Hematopoietic multipotent progenitor cell (in vitro differentiated cells): Measurements from ENCODE around the gene TTC38. TPM values are rescaled to one million over a fixed set of nuclear protein-coding genes. Genes with fewer than 3 reads are reported as not detected.
A peak's percentile ranks its signal among the peaks of the same experiment; 100 is the strongest.

Experiments used
- DNase-seq, 3 donors: peaks; one replicate each; pipeline ENCODE4 v3.0.0-alpha.2; 2011 to 2015; ENCODE audit warnings: low read depth in 2 of 3, low spot score in 2 of 3
- total RNA-seq: library from RNA; depleted of rRNA; stranded (reverse); fragments of >200 nt; gene quantifications from one replicate; pipeline ENCODE4 v1.2.3, GENCODE V29; 2012

The TTC38 gene
- total RNA-seq, 1 donor: 39.3 TPM

DNA sequence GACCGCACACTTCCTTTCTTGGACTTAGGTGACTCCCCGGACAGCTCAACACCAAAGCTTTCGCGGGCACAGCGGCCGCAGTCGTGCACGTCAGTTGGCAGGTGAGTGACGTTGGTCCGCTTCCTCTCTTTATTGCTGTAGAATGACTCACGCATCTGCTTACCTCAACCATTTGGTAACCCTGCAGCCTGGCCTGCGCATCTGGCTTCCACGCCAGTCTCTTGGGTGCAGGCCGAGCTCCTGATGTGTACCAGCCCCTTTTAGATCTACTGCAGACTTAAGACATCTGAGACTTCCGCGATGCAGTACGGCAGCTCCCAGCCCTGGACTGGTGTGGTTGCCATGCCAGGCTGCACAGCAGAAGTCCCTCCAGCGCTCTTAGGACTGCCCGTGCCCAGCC lies 55.4 kb downstream of the TTC38 start:
- DNase-seq: no peak

DNA sequence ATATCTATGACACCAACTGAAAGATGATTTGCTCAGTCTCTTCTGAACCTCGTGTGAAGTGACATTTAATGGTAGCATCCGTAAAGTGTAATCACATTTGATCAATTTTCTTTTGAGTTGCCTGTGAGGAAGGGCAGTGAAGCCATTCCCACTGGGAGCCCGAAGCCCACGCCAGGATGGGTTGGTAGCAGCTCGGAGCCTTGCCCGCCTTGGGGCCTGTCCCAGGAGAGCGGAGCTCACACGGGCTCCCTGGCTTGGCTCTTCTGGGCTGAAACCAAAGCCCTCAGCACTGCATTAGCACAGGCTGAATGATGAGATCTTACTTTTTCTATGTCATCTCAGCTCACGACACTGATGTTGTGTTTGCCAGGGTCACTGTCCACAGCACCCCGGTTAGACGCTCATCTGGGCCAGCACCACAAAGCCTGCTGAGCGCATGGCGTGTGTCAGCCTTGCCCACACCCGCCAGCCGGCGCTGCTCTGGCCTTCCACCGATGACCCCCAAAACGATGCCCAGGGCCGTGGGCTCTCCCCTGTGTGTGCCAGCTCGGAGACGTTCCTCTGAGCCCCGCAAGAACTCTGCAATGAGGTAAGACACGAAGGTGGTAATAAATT lies 58.4 kb downstream of the TTC38 start:
- DNase-seq: no peak

DNA sequence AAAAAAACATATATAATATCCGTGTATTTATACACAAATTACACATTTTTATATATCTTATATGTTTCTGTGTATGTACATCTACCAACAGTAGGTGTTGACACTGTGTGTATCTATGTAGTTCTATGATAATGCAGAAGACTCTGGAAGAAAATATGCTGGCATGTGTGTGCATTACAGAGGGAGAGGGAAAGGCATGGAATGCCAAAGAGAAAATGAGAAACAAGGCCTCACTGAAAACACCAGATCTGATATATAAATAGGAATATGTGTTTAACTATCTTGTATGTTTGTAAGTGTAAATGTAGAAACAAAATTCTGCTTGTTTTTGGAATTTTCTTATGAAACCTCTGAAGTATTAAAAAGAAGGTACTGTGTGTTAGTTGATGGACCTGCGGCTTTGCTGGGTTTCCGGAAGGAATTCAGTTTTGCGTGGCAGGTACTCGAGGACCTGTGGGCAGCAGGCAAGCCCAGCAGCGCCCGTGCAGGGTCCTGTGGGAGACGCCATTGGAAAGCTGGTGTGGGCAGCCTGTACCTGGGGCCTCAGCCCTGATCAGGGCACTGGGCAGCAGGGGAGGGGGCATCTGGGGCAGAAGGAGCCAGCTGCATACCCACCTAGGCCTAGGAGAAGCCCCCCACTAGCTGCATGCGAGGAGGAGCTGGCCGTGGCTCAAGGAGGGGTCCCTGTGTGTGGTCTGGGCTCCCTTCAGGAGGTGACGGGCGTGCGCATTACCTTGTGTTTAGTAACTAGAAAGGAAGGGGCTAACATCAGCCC lies 60.1 kb downstream of the TTC38 start:
- DNase-seq: no peak

DNA sequence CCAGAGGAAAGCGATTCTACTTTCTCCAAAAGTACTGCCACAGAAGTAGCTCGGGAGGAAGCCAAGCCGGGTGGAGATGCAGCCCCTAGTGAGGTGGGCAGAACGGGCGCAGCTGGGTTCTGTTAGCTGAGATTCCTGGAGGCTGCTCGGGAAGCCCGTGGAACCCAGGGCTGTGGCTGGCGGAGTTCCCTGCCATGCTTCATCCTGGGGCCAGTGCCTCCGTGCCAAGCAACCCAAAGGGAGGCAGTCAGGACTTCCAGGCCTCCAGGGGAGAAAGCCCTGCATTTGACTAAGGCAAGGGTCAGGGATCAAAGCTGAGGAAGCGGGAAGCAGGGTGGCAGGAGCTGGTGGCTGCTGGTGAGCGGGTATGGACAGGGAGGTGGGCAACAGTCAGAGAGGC lies 61.0 kb downstream of the TTC38 start:
- DNase-seq: no peak

DNA sequence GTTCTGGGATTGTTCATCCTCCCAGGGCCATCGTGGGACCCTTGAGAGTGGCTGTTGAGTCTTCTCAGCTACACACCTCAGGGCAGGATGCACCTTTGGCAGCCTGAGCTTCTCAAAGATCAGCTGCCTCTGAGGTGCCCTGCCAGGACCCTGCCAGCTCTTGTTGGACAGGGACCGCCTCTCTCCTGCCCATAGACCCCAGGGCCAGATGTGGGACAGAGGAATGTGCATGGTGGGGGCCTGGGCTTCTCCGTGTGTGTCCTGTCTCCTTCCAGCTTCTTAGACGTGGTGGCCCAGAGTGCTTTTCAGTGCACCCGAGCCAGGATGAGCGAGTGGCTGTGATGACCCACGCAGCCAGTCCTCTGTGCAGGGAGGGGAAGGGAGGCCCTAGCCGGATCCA lies 61.8 kb downstream of the TTC38 start:
- no peak for DNase-seq

DNA sequence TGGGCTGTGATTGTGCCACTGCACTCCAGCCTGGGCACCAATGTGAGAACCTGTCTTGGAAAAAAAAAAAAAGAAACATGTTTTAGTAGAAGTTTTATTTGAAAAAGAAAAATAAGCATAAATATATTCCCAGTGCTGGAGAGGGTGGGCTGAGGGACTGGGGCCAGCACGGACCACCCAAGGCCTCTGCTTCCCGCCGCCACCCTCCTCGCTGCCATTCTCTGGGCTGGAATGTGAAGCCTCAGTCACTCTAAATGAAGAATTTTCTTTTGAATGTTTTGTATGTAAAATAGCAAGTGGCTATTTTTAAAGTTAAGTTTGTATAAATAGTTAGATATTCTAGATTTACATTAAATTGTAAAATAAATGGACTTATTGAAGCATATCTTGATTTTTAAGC lies 62.6 kb downstream of the TTC38 start:
- DNase-seq: no peak

DNA sequence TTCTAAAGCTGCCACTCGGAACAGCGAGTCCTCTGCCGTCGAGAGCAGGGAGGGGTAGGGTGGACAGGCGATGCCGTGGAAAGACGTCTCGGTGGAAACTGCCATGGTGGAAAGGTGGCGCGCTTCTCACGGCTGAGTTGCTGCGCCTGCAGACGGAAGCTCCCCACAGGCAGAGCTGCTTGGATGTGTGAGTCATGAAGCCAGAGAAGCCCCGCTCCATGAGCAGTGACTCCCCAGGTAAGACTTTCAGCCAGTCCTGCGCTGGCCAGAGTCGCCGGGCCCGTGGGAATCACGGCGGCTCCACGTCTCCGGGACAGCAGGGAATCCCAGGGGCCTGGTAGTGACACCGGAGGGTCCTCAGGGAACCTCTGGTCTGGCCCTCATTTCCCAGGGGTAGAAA lies 63.7 kb downstream of the TTC38 start:
- DNase-seq: no peak

DNA sequence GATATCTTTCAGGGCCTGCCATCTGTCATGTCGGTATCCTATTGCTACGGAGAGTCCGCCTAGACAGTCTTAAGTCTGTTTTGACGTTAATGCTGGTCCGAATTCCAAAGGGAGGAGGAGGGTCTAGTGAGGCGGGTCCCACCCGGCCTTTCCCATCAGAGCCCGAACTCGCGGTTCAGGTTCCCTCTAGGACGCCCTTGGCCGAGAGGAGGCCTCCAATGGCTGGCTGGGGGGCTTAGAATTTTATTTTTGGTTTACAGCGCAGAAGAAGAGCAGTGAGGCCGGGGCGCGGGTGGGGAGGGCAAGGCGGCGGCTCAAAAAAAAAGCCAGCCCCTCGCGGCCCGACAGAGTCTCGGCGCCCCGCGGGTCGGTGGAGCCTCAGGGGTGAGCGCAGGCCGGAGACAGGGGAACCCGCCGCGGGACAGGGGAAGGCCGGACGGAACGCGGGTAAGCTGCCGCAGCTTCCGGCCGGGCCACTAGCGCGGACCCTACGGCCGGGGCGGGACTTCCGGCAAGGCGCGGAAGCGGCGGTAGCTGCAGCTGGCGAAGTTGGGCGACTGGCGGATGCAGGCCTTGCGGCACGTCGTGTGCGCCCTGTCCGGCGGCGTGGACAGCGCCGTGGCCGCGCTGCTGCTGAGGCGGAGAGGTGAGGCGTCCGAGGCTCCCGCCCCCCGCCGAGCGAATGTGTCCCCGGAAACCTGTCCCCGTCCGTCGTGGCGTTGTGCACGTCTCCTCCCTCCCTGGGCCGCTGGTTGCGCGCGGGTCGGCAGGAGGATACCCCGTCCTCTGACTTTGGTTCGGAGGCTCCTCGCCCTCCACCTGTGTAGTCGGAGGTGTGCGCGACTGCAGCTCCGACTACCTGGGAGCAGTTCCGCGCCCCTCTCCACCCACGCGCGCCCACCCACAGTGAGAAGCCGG lies 67.7 kb downstream of the TTC38 start, which contains the start of gene TRMU:
TSS of gene TRMU (plus strand) at position 514 of the 918 bp plus-strand sequence. CDS start at position 565, 51 bp downstream.
- peak; percentile 37 to 71 (median 69) for DNase-seq

DNA sequence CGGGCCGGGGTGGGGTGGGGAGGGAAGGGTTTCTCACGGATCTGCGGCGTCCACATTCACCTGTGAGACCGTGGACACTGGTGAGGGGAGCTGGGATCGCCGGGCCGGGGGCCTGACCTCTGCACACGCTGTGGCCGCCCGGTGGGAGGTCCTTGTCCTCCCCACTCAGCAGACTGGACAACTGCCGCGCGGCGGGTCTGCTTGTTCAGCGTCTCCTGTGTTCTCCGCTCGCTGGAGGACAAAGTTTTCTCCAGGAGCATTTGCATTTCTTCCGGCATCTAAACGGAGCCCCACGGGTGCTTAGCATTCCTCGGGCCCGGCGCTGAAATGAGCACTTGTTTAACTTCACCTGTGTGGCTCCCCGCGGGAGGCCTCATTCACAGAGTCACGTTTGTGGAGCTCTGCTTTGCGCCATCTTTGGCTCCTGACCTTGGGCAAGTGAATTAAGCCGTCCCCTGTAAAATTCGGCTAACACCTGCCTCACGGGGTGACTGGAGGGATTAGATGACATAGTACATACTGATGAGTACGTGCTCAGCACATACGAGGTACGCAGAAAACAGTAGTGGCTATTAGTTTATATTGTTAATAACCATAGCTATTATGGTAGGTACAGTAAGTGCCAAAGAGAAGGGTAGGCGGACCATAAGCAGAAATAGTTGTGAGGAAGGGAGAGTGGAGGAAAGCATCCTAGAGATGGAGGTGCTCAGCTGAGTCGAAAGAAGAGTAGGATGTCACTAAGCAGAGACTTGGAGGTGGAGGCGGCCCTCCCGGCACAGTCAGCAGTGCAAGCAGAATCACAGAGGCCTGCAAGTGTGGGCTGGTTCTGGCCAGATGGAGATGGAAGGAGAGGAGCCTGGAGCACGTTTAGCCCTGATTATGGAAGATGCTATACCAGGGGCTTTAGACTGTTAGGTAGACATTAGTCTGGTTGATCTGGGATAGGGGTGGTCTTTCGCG lies 68.6 kb downstream of the TTC38 start:
- DNase-seq: no peak

DNA sequence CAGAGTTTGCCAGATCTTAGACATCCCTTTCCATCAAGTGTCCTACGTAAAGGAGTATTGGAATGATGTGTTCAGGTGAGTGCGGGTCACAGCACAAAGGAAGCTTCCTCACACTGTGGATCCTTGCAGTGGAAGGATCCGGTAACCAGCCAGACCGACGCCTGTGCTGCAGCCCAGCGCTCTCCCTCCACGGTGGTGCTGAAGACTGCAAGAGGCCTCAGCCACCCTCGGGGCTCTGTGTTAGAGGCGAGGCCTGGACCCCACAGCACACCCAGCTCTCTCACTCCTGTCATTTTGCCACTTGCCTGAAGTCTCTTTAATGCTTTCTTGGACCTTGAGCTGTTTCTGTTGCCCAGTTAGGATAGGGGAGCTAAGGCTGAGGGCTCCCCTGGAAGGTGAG lies 70.1 kb downstream of the TTC38 start:
- no peak for DNase-seq

DNA sequence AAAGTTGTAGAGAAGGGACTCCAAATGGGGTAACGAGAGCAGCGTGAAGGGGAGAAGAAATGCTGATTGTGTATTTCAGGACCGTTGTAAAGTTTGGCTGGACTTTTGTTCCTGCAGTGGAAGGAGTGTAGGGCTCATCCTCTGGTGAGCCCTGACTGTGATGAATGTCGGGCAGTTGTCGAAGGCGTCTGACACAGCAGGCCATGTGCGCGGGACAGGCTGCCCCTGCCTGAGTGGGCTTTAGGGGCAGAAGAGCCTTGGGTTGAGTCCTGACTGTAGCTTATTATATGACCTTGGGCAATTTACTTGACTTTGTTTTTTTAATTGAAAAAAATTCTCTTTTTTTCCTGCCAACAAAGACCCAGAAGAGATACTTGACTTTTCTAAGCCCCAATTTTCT lies 70.8 kb downstream of the TTC38 start:
- no peak for DNase-seq

DNA sequence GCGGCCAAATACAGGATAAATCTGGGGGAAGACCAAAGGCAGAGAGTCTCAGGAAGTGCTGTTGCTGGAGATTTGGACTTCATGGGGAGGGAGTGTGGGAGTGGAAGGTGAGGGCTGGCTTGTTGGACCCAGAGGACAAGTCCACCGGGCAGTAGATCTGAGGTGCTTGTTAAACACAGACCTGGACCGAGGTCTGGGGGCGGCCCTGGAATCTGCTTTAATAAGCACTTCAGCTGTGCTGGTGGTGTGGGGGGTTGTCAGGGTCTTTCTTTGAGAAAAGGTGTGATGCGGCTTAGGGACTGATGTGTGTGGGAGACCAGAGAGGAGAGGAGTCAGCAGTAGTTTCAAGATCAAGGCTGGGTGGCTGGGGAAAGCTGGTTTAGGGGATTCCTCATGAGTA lies 72.1 kb downstream of the TTC38 start:
- no peak for DNase-seq

DNA sequence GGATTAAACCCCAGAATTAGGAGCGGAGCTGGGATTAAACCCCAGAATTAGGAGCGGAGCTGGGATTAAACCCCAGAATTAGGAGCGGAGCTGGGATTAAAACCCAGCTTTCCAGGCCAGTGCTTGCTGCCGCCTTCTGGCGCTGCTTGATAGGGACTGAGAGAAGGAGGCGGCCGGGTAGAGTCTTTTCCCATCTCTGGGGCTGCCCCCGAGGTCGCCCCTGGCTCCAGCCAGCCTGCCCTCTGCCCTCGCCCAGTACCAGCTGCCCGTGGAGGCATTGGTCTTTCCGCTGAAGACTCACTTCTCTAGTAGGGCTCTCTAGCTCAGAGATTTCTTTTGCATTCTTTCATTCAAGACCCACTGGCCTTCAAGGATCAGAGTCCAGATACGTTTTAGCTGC lies 72.9 kb downstream of the TTC38 start:
- no peak for DNase-seq

Other genes starting within 250 kb of the TTC38 start
- gene PPARA, start 117.5 kb upstream of the TTC38 start, total RNA-seq: 12.7 TPM
- gene CDPF1, start 17.7 kb upstream of the TTC38 start, total RNA-seq: 18.9 TPM
- under 0.01 TPM for gene PKDREJ, start 4.7 kb upstream of the TTC38 start, total RNA-seq
- gene GTSE1, start 28.9 kb downstream of the TTC38 start, total RNA-seq: 1.6 TPM
- 29.1 TPM for gene TRMU, start 67.7 kb downstream of the TTC38 start, total RNA-seq